T-helper 22 cell (primary cell): ENCODE measurements around the gene EPHX1.
"Not testable (repeated sequence)": the region's sequence is repeated elsewhere in the genome, so short reads cannot be mapped to it uniquely, and the experiment has no call there.

Experiments
- DNase-seq: peaks from one replicate; pipeline ENCODE4 v3.0.0-alpha.2; 2020; ENCODE audit warnings: low read depth

Gene EPHX1

GRCh38 chr1:225881081-225881958, 71.4 kb downstream of the EPHX1 start:
- no peak for DNase-seq

- peak; percentile 84 for DNase-seq
These were observed 72.2 kb downstream of the EPHX1 start, which contains the start of gene TMEM63A for GRCh38 chr1:225881959-225882693. Gene TMEM63A, minus strand, starts transcription at chr1:225882380. Its CDS starts 4,800 bp downstream, at chr1:225877580.

GRCh38 chr1:225882694-225883615, 73.0 kb downstream of the EPHX1 start:
- no peak for DNase-seq

GRCh38 chr1:225883616-225884265, 73.8 kb downstream of the EPHX1 start:
- no peak for DNase-seq

- DNase-seq = no peak
These were observed 75.4 kb downstream of the EPHX1 start for GRCh38 chr1:225885336-225885735.

DNA sequence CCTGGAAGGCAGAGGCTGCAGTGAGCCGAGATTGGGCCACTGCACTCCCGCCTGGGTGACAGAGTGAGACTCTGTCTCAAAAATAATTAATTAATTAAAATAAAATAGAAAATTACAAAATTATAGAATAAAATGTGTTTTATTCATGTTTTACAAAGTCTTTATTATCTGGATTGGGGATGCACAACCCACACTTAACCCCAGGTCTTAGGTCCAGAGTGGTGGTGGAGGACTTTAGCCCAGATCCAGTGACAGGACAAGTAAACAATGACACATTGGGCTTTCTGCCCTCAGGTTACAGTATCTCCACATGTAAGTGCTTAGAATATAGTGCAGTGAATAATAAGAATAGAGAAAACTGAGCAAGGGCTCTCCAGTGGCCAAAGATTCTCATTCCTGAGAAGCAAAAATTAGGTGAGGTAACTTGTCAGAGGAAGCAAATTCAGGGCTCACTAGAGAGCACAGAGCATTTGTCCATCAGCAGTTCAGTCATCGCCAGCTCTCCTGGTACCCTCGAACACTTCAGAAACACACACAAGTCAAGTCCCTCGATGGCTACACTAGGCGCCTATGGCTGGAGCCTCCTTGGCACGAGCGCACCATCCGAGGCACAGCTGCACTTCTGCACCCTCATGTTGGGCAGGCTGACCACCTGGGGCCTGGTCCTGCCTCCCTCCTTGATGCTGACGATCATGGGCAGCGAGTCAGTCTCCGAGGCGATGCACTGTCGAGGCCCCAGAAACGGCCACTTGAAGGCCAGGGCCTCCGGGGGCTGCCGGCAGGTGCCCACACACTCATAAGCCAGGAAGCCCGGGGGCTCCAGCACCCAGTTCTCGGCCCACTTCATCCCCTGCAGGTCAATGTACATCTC, 76.5 kb downstream of the EPHX1 start:
- DNase-seq = no peak

DNA sequence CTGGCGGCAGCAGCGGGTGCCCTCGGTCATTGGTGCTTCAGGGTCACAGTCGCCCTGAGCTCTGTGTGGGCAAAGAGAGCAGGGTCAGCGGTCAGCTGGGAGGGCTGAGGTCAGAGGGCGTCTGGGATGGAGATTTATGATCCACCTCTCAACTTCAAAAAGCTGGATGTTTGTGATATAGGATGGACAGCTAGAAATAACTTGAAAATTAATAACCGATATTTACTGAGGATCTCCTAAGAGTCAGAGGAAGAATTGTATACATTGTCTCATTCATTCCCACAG, 77.0 kb downstream of the EPHX1 start:
- no peak for DNase-seq

DNA sequence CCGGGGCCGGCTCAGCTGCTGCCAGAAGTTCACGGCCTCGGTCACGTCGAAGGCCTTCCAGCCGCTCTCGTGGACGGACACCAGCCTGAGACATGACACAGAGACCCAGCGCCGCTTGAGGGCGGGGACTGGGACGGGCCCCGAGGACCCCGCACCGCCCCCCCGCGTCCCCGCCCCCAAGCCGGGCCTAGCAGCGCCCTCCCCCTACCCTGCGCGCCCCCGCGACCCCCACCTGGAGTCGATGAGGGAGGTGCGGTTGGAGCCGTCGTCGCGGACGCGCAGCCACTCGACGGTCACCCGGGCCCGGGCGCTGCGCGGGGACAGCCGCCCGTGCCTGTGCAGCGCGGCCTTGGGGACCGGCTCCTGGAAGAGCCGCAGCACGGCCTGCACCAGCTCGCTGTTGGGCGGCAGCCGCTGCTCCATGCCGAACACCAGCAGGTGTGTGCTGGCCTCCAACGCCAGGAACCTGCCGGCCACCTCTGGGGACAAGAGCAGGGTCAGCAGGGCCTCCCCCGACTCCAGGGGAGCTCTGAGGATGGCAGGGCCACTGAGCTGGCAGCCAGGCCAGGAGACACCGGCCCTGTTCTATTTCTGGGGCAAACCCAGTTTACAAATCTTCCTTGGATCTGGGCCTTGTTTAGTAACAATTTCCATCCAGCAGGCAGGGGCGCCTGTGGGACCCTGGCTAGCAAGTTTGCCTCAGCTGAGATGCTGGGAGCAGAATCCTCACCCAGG, 77.8 kb downstream of the EPHX1 start:
- not testable (repeated sequence) for DNase-seq

GRCh38 chr1:225888289-225888897, 78.5 kb downstream of the EPHX1 start:
- no peak for DNase-seq

DNA sequence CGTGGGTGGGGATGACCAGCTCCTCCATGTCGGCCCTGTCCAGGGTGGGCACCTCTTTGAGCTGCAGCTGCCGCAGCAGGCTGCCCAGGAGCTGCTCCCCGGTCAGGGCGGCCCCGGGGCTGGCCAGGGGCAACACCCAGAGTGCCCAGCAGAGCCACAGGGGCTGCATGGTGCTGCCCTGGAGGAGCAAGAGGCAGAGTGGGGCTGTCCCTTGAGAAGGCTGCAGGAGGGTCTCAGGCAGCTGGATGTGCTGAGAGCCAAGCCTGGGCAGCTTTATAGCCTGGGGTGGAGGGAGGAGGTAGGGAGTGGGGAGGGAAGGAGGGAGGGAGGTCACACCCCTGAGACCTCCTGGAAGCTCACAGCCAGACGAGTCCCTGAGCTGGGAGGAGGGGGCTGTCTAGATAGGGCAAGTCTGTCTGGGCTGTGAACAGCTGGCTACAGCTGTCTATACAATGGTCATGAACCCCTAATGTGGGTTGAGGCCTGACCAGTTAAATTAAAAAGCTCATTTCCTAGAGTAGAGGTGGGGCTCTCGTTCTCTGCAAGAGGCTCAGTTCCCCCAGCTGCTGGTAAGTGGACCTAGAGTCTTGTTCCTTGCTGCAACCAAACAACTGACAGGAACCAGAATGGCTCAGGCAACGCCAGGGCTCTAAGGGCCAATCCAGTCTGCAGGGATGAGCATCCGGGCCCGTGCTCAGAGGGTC, 79.1 kb downstream of the EPHX1 start, which contains the start of gene LEFTY1:
LEFTY1 (minus strand) TSS at position 249 of the 704 bp plus-strand sequence; CDS start at position 169, 80 bp downstream.
- no peak for DNase-seq

DNA sequence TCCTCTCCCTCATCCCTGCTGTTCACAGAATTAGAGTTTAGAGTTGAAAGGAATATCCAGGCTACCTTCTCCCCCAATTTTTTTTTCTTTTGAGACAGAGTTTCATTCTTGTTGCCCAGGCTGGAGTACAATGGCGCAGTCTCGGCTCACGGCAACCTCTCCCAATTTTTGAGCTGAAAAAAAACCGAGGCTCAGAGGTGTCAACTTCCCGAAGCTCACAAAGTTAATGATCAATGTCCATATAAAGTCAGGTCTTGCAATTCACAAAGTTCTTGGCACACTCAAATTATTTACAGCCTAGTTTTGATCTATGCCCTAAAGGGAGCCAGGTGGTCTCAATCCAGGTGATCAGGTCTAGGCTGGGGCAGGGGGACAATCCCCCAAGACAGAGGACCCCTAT, 79.8 kb downstream of the EPHX1 start:
- DNase-seq = no peak

DNA sequence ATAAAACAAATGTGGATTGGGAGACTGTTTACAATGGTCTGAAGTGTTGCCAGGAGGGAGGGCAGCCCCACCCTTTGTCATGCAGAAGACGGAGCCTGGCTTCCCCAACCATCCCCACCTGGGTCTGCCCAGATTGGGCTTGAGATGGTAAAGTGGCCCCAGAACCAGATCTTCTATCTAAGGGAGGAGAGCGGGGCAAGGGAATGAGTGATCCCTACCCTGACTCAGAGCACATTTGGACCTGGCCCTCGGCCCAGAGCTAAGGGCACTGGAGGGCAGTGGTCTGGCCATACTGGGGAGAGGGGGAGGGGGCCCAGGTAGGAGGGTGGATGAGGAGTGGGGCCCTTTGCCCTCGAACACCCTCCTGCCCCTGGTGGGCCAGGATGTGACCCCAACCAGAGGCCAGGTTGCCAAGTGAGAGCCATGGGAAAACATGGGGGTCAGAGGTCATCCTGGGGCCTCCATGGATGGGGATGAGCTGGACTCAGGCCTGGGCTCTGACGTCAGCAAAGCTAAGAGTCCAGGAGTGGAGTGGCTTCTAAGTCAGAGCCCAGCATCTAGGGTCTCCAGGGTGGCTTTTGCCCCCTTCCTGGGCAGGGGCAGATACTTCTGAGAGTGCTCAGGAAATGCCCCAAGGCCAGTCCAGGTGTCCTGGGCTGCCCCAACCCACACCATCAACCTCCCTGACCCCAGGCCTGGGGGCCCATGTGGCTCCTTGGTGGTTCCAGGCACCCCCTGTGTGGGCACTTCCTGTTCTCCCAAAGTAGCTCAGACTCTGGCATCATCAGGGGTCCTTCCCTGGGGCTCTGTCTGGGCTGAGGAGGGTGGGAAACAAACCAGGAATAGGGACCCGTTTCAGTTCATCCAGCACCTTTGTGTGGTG, 80.7 kb downstream of the EPHX1 start:
- DNase-seq = no peak

DNA sequence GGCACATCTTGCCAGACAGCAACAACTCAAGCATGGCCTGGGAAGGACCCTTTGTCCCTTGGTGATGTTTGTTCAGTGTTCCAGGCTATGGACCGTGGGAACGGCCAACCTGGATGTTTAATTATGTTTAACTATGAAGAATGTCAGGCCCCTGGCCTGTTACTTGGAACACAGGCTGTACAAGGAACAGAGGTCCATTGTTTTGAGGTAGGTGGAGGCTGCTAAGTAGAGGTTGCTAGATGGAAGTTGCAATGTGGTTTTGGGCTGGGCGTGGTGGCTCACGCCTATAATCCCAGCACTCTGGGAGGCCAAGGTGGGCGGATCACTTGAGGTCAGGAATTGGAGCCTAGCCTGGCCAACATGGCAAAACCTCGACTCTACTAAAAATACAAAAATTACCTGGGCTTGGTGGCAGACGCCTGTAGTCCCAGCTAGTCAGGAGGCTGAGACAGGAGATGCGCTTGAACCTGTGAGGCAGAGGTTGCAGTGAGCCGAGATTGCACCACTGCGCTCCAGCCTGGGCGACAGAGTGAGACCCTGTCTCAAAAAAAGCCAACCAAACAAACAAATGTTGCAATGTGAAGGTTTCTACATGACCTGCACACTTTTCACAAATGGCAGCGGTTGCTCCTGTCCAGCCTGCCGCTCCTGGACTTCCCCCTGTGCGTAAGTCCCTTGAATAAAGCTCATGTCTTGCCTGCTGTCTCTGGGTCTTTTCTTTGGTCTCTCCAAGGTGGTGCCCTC, 81.5 kb downstream of the EPHX1 start:
- DNase-seq = no peak

DNA sequence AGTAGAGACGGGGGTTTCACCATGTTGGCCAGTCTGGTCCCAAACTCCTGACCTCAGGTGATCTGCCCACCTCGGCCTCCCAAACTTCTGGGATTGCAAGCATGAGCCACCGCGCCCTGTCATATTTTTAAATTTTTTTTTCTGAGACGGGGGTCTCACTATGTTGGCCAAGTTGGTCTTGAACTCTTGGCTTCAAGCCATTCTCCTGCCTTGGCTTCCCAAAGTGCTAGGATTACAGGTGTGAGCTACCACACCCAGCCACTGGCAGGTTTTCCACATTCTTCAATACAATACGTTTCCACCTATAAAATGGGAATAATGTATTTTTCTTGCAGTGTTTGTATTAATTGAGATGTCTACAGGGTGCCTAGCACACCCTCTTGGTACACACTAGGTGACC, 82.4 kb downstream of the EPHX1 start:
- no peak for DNase-seq
